Epithelial cell of proximal tubule (primary cell): Measurements from ENCODE around the gene ZCCHC3. TPM values are rescaled to one million over a fixed set of nuclear protein-coding genes. Genes with fewer than 3 reads are reported as not detected.

ENCODE experiments used
- DNase-seq: peaks from one replicate; pipeline ENCODE4 v3.0.0-alpha.2; 2011; ENCODE audit warnings: low read depth
- H3K4me3 ChIP-seq: 2 replicates; pipeline ENCODE4 v1.5.1; 2011; ENCODE audit warnings: low read depth, mild to moderate bottlenecking, low read length
- CTCF ChIP-seq: conservative IDR thresholded peaks from 2 replicates; pipeline ENCODE4 v1.5.1; 2012; ENCODE audit warnings: low read depth, mild to moderate bottlenecking, low read length
- total RNA-seq: library from RNA; depleted of rRNA; stranded (reverse); fragments of >200 nt; gene quantifications from 2 replicates; pipeline ENCODE4 v1.2.3, GENCODE V29; 2015

Gene ZCCHC3
- total RNA-seq, 1 donor from 2014 or later, result 12.4 TPM

GRCh38 chr20:308427-309038 lies 11.2 kb downstream of the ZCCHC3 start:
- no peak for DNase-seq
- TF ChIP-seq CTCF, result no peak
- H3K4me3 ChIP-seq, result no peak overlapping the region

- H3K4me3 ChIP-seq, result peak overlapping the region; percentile 46
- no peak for DNase-seq
- TF ChIP-seq CTCF, result no peak
Measured at GRCh38 chr20:309306-309840, 12.0 kb downstream of the ZCCHC3 start.

GRCh38 chr20:309841-310644 lies 12.7 kb downstream of the ZCCHC3 start:
- DNase-seq, result no peak
- peak overlapping the region; percentile 46 for H3K4me3 ChIP-seq
- no peak for TF ChIP-seq CTCF

GRCh38 chr20:310645-311044 lies 13.3 kb downstream of the ZCCHC3 start:
- no peak for TF ChIP-seq CTCF
- DNase-seq, result no peak
- H3K4me3 ChIP-seq, result no peak overlapping the region

DNA sequence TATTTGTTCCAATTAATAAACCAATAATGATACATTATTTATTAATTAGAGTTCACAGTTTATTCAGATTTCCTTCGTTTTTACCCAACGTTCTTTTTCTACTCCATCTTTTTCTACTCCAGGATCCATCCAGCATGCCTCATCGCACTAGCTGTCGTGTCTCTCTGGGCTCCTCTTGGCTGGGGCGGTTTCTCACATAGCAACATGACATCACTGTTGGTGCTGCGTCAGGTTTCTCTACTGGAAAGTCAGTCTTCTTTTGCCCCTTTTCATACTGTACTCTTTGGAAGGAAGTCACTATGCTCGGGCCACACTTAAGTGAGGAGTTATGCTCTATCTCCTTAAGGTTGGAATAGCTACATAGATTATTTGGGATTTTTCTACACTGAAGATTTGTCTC lies 14.2 kb downstream of the ZCCHC3 start:
- TF ChIP-seq CTCF, result no peak
- no peak for DNase-seq
- no peak overlapping the region for H3K4me3 ChIP-seq

DNA sequence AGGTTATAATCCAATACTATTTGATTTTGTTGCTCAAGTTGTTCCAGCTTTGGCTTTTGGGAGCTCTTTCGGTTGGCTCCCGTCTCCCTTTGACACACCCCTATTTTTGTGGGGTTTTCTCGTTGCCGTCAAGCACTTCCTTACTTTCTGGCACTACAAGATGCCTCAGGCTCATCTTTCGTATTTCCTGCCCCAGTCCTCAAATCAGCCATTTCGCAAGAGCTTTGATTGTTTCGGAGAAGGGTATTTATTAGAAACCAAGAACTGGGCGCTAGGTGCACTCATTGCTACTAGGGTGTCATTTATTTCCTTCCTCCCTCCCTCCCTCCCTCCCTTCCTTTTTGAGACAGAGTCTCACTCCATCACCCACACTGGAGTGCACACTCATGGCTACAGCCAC lies 14.7 kb downstream of the ZCCHC3 start:
- H3K4me3 ChIP-seq, result no peak overlapping the region
- TF ChIP-seq CTCF, result no peak
- no peak for DNase-seq
